CD14-positive monocyte (primary cell): ENCODE data around the gene SPART. TPM values are rescaled to one million over a fixed set of nuclear protein-coding genes. Genes with fewer than 3 reads are reported as not detected.

Experiments
- DNase-seq, 3 donors: peaks; one replicate each; pipeline ENCODE4 v3.0.0-alpha.2; 2011 to 2022
- H2AFZ ChIP-seq: 2 replicates; pipeline ENCODE4 v1.6.0; 2012; ENCODE audit warnings: mild to moderate bottlenecking, low read depth, low read length, inconsistent platforms; ENCODE audit not compliant: insufficient read depth, poor library complexity, severe bottlenecking
- H3K27ac ChIP-seq, 2 donors: 1 replicate in 1 of 2; 2 replicates in 1 of 2; pipeline ENCODE4 v1.5.1; 2012 to 2013; ENCODE audit warnings: low read length in 2 of 2, control low read depth in 1 of 2, inconsistent platforms in 1 of 2, low read depth in 1 of 2, mild to moderate bottlenecking in 1 of 2
- H3K27me3 ChIP-seq, 2 donors: one replicate each; pipeline versions ENCODE4 v1.6.0 to v1.6.1; 2011 to 2013; ENCODE audit warnings: low read length in 2 of 2; ENCODE audit not compliant: control insufficient read depth in 2 of 2, insufficient read depth in 2 of 2
- H3K36me3 ChIP-seq, 2 donors: replicated peaks in 1 of 2; 1 replicate in 1 of 2; 2 replicates in 1 of 2; pipeline versions ENCODE4 v1.5.1 to v1.6.1; 2012 to 2013; ENCODE audit warnings: low read length in 2 of 2, control low read depth in 1 of 2, inconsistent platforms in 1 of 2, mild to moderate bottlenecking in 1 of 2; ENCODE audit not compliant: insufficient read depth in 2 of 2, control insufficient read depth in 1 of 2
- H3K4me1 ChIP-seq, 2 donors: 1 replicate in 1 of 2; 2 replicates in 1 of 2; pipeline versions ENCODE4 v1.5.1 to v1.6.1; 2012 to 2013; ENCODE audit warnings: low read length in 2 of 2, control low read depth in 1 of 2, inconsistent platforms in 1 of 2, mild to moderate bottlenecking in 1 of 2, moderate library complexity in 1 of 2; ENCODE audit not compliant: insufficient read depth in 2 of 2, control insufficient read depth in 1 of 2
- H3K4me2 ChIP-seq: replicated peaks from 2 replicates; pipeline ENCODE3; 2012; ENCODE audit warnings: low read length, moderate library complexity, mild to moderate bottlenecking; ENCODE audit not compliant: poor library complexity, severe bottlenecking; ENCODE audit errors: extremely low read depth
- H3K4me3 ChIP-seq, 3 experiments: fragments of 200-600 bp in 1 of 3; sonication (generic) in 1 of 3; replicated peaks in 1 of 3; 1 replicate in 2 of 3; 2 replicates in 1 of 3; pipeline ENCODE4 v1.5.1; 2011 to 2013; ENCODE audit warnings: low read length in 3 of 3, mild to moderate bottlenecking in 3 of 3, control low read depth in 2 of 3, low read depth in 2 of 3, inconsistent platforms in 1 of 3, moderate library complexity in 1 of 3
- H3K79me2 ChIP-seq: 2 replicates; pipeline ENCODE4 v1.6.0; 2012; ENCODE audit warnings: mild to moderate bottlenecking, control low read depth, inconsistent platforms, low read length, moderate library complexity; ENCODE audit not compliant: insufficient read depth
- H3K9ac ChIP-seq: 2 replicates; pipeline ENCODE4 v1.6.0; 2017; ENCODE audit warnings: low read length, mild to moderate bottlenecking; ENCODE audit not compliant: insufficient read depth, poor library complexity, severe bottlenecking
- H3K9me3 ChIP-seq, 2 donors: replicated peaks in 1 of 2; 1 replicate in 1 of 2; 2 replicates in 1 of 2; pipeline versions ENCODE4 v1.5.1 to v1.6.1; 2012 to 2013; ENCODE audit warnings: low read length in 2 of 2, control low read depth in 1 of 2; ENCODE audit not compliant: control insufficient read depth in 1 of 2, insufficient read depth in 1 of 2
- H4K20me1 ChIP-seq: 2 replicates; pipeline ENCODE4 v1.6.0; 2012; ENCODE audit warnings: mild to moderate bottlenecking, low read length, control low read depth, moderate library complexity; ENCODE audit not compliant: insufficient read depth
- H3K27ac Mint-ChIP-seq, 7 donors: one replicate each; pipeline ENCODE4 v1.8.0; 2020; ENCODE audit warnings: mild to moderate bottlenecking in 7 of 7, mixed read lengths in 7 of 7, moderate library complexity in 6 of 7, inconsistent platforms in 2 of 7
- H3K27me3 Mint-ChIP-seq, 3 donors: one replicate each; pipeline ENCODE4 v1.8.0; 2021 to 2022; ENCODE audit warnings: low read depth in 3 of 3, mild to moderate bottlenecking in 3 of 3, mixed read lengths in 3 of 3, moderate library complexity in 3 of 3, inconsistent platforms in 1 of 3
- H3K36me3 Mint-ChIP-seq, 2 donors: one replicate each; pipeline ENCODE4 v1.8.0; 2020; ENCODE audit warnings: mixed read lengths in 2 of 2, inconsistent platforms in 1 of 2, mild to moderate bottlenecking in 1 of 2
- H3K4me1 Mint-ChIP-seq: one replicate; pipeline ENCODE4 v1.8.0; 2020; ENCODE audit warnings: mild to moderate bottlenecking, mixed read lengths
- H3K4me3 Mint-ChIP-seq, 2 donors: one replicate each; pipeline ENCODE4 v1.8.0; 2020; ENCODE audit warnings: mild to moderate bottlenecking in 2 of 2, mixed read lengths in 2 of 2, moderate library complexity in 1 of 2
- H3K9me3 Mint-ChIP-seq, 7 donors: one replicate each; pipeline ENCODE4 v1.8.0; 2020 to 2022; ENCODE audit warnings: mixed read lengths in 7 of 7, mild to moderate bottlenecking in 6 of 7, moderate library complexity in 6 of 7, inconsistent platforms in 2 of 7
- WGBS: methylation state at CpG from one replicate; pipeline ENCODE4 v1.1.5; 2013; ENCODE audit warnings: missing lambda C conversion rate; ENCODE audit not compliant: insufficient coverage; 5-methylcytosine and 5-hydroxymethylcytosine counted together
- intact Hi-C, 2 donors: fragments of 100-400 bp; cut with micrococcal nuclease; formaldehyde crosslinking; loops; one replicate each; pipeline versions ENCODE4 v1.15.0 to v1.15.1; 2023
- polyA plus RNA-seq, 3 donors: library from polyadenylated mRNA; depleted of rRNA in 1 of 3; unstranded in 2 of 3; stranded (reverse) in 1 of 3; fragments of 300-500 nt in 2 of 3; fragments of >200 nt in 1 of 3; fragmentation: Illumina TruSeq in 2 of 3; gene quantifications; 1 replicate in 2 of 3; 2 replicates in 1 of 3; pipeline ENCODE4 v1.2.3, GENCODE V29; 2012 to 2021
- TF ChIP-seq, protein P1 (sequence below): fragments of 200-600 bp; IDR thresholded peaks from one replicate; pipeline ENCODE4 v1.8.0; 2022; ENCODE audit warnings: antibody characterized with exemption, mild to moderate bottlenecking

The SPART gene
- polyA plus RNA-seq, 3 donors = 24.4 to 37.0 (median 29.8) TPM

DNA sequence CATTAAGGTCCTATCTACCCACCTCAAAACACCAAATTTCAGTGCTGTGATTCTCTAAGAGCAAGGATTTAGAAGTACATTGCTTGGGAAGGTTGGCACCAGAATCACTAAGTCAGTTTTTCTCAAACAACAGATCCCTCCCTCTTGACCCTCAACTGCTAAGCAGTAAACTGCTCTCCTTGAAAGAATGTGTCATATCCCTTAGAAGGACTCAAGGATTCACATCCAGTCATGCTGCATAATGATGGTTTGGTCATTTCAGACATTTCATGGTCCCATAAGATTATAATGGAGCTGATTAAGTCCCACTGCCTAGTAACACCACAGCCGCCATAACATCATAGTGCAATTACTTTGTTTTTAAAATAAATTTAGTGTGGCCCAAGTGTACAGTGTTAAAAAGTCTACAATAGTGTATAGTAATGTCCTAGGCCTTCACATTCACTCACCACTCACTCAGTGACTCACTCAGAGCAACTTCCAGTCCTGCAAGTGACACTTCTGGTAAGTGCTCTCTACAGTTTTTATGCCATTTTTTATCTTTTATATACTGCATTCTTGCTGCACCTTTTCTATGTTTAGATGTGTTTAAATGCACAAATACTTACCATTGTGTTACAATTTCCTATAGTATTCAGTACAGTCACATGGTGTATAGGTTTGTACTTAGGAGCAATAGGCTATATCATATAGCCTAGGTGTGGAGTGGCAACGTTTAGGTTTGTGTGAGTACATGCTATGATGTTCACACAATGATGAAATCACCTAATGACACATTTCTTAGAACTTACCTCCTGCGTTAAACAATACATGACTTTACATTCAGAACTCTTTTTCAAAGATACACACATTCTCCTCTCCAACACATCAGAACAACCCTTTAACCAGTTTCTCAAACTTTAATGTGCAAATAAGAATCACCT lies 32.9 kb downstream of the SPART start:
- no CpG with 5 or more reads among the region's 3 CpGs for WGBS
- H3K79me2 ChIP-seq = peaks cover 4% of the 10 kb centered on the region
- no peaks in the 10 kb centered on the region for H3K27me3 Mint-ChIP-seq
- H2AFZ ChIP-seq = no peak overlapping the region
- DNase-seq = no peak
- H3K4me1 ChIP-seq = no peaks in the 10 kb centered on the region
- TF ChIP-seq, protein P1, sequence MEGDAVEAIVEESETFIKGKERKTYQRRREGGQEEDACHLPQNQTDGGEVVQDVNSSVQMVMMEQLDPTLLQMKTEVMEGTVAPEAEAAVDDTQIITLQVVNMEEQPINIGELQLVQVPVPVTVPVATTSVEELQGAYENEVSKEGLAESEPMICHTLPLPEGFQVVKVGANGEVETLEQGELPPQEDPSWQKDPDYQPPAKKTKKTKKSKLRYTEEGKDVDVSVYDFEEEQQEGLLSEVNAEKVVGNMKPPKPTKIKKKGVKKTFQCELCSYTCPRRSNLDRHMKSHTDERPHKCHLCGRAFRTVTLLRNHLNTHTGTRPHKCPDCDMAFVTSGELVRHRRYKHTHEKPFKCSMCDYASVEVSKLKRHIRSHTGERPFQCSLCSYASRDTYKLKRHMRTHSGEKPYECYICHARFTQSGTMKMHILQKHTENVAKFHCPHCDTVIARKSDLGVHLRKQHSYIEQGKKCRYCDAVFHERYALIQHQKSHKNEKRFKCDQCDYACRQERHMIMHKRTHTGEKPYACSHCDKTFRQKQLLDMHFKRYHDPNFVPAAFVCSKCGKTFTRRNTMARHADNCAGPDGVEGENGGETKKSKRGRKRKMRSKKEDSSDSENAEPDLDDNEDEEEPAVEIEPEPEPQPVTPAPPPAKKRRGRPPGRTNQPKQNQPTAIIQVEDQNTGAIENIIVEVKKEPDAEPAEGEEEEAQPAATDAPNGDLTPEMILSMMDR = no peak
- no peak overlapping the region for H3K27ac ChIP-seq
- intact Hi-C loops = no loop called here
- no peaks in the 10 kb centered on the region for H3K9me3 ChIP-seq
- no peak overlapping the region for H3K4me2 ChIP-seq
- no peaks in the 10 kb centered on the region for H4K20me1 ChIP-seq
- no peak overlapping the region for H3K4me3 ChIP-seq
- H3K27me3 ChIP-seq = no peaks in the 10 kb centered on the region
- no peak overlapping the region for H3K27ac Mint-ChIP-seq
- H3K9me3 Mint-ChIP-seq = no peaks in the 10 kb centered on the region
- no peak overlapping the region for H3K4me3 Mint-ChIP-seq
- no peaks in the 10 kb centered on the region for H3K4me1 Mint-ChIP-seq
- H3K36me3 ChIP-seq = peaks cover 51 to 79% of the 10 kb centered on the region in 2 donors
- no peak overlapping the region for H3K9ac ChIP-seq
- peaks cover 61 to 75% of the 10 kb centered on the region in 2 donors for H3K36me3 Mint-ChIP-seq

- Mint-ChIP-seq H3K27ac (peak overlapping the region in 2 of 7 donors; percentile 22 to 73), H3K4me3 (no peak overlapping the region), H3K36me3 (peaks cover 53 to 61% of the 10 kb centered on the region in 2 donors), H3K9me3 (no peaks in the 10 kb centered on the region), H3K4me1 (no peaks in the 10 kb centered on the region), H3K27me3 (no peaks in the 10 kb centered on the region)
- Histone ChIP-seq H3K27me3 (no peaks in the 10 kb centered on the region), H3K4me1 (no peaks in the 10 kb centered on the region), H4K20me1 (no peaks in the 10 kb centered on the region), H3K9ac (no peak overlapping the region), H3K36me3 (peaks cover 53 to 94% of the 10 kb centered on the region in 2 donors), H3K9me3 (no peaks in the 10 kb centered on the region), H3K4me2 (no peak overlapping the region), H3K27ac (no peak overlapping the region), H2AFZ (no peak overlapping the region), H3K4me3 (no peak overlapping the region), H3K79me2 (peaks cover 4% of the 10 kb centered on the region)
- DNase-seq = no peak
- TF ChIP-seq, protein P1 = no peak
- WGBS = 100% methylated on average over 4 of the region's 7 CpGs
- intact Hi-C loops = no loop called here
These were observed 35.6 kb downstream of the SPART start for GRCh38 chr13:36310417-36311108.
